Upper lobe of left lung (tissue), 6 donors: ENCODE data around the gene FAM118A. TPM values are rescaled to one million over a fixed set of nuclear protein-coding genes. Genes with fewer than 3 reads are reported as not detected.
A peak's percentile ranks its signal among the peaks of the same experiment; 100 is the strongest.

Experiments
- ATAC-seq, 2 donors: fragments of 200-7000 bp; cut with Tn5 transposase; one replicate each; pipeline ENCODE4 v1.9.1; 2022; ENCODE audit warnings: mild to moderate bottlenecking in 2 of 2, moderate library complexity in 2 of 2; ENCODE audit not compliant: low FRiP score in 2 of 2
- DNase-seq, 2 donors: peaks; one replicate each; pipeline ENCODE4 v3.0.0-alpha.2; 2019 to 2020
- H3K27ac ChIP-seq, 4 donors: fragments of 200-600 bp; sonication (generic); one replicate each; pipeline ENCODE4 v1.5.1; 2016 to 2019
- H3K27me3 ChIP-seq, 4 donors: fragments of 200-600 bp; sonication (generic); one replicate each; pipeline ENCODE4 v1.5.1; 2017 to 2019
- H3K36me3 ChIP-seq, 4 donors: fragments of 200-600 bp; sonication (generic); one replicate each; pipeline ENCODE4 v1.5.1; 2016 to 2019
- H3K4me1 ChIP-seq, 4 donors: fragments of 200-600 bp; sonication (generic); one replicate each; pipeline ENCODE4 v1.5.1; 2018 to 2019
- H3K4me3 ChIP-seq, 4 donors: fragments of 200-600 bp; sonication (generic); one replicate each; pipeline ENCODE4 v1.5.1; 2017 to 2019; ENCODE audit warnings: mild to moderate bottlenecking in 2 of 4, moderate library complexity in 1 of 4
- H3K9me3 ChIP-seq, 4 donors: fragments of 200-600 bp; sonication (generic); one replicate each; pipeline ENCODE4 v1.5.1; 2018 to 2019
- CTCF ChIP-seq, 6 experiments: fragments of 450-650 bp in 4 of 6; fragments of 200-600 bp in 2 of 6; sonication (generic) in 2 of 6; IDR thresholded peaks; one replicate each; pipeline ENCODE4 v1.5.1; 2016 to 2019; ENCODE audit warnings: antibody characterized with exemption in 6 of 6
- EP300 ChIP-seq, 4 donors: sonication (generic); formaldehyde crosslinking; IDR thresholded peaks; one replicate each; pipeline ENCODE4 v1.5.1; 2017; ENCODE audit warnings: antibody characterized with exemption in 4 of 4, control low read depth in 2 of 4
- POLR2A ChIP-seq, 4 donors: fragments of 450-650 bp; IDR thresholded peaks; one replicate each; pipeline ENCODE4 v1.5.1; 2016 to 2017; ENCODE audit warnings: antibody characterized with exemption in 4 of 4, mild to moderate bottlenecking in 2 of 4
- POLR2AphosphoS5 ChIP-seq, 2 donors: sonication (generic); formaldehyde crosslinking; IDR thresholded peaks; one replicate each; pipeline ENCODE4 v1.5.1; 2017; ENCODE audit warnings: antibody characterized with exemption in 2 of 2
- WGBS, 2 donors: methylation state at CpG; one replicate each; pipeline ENCODE4 v1.1.5; 2017 to 2018; 5-methylcytosine and 5-hydroxymethylcytosine counted together
- total RNA-seq, 6 donors: library from RNA; depleted of rRNA in 4 of 6; stranded (reverse); fragments of >200 nt in 4 of 6; gene quantifications; one replicate each; pipeline versions ENCODE4 v1.1.0 to v1.2.1, GENCODE V29; 2016 to 2021
- donor health status: DM: no; HTN: no; CAD: no; lungs with moderate emphysema.
- donor health status: DM: no; HTN: yes; CAD: no; lungs with severe emphysema.

The FAM118A gene
- total RNA-seq, 6 donors from 2014 or later, result 9.2 to 161 (median 27.6) TPM

GRCh38 chr22:45318558-45319323 lies 9.0 kb downstream of the FAM118A start:
- TF ChIP-seq CTCF (IDR thresholded peaks at IDR 0.05) (no peak), POLR2A (IDR thresholded peaks at IDR 0.05) (peak in 1 of 4 donors; percentile 10)

GRCh38 chr22:45319324-45319685 lies 9.6 kb downstream of the FAM118A start:
- no peaks in the 10 kb centered on the region for H3K27me3 ChIP-seq
- no peak for DNase-seq
- no peak for TF ChIP-seq EP300 (IDR thresholded peaks at IDR 0.05)
- no peak overlapping the region for H3K4me3 ChIP-seq
- H3K27ac ChIP-seq, result peak overlapping the region; percentile 69 to 79 (median 74)
- peaks cover 11 to 20% (median 17%) of the 10 kb centered on the region in 4 donors for H3K36me3 ChIP-seq
- H3K4me1 ChIP-seq, result peaks cover 9 to 33% (median 26%) of the 10 kb centered on the region in 4 donors
- peak in 1 of 2 donors; percentile 57 for ATAC-seq
- 64 to 69% methylated on average over 5 of the region's 5 CpGs for WGBS, 2 donors
- no peaks in the 10 kb centered on the region for H3K9me3 ChIP-seq

More at GRCh38 chr22:45318558-45319323, 9.0 kb downstream of the FAM118A start:
- no peak for DNase-seq
- Histone ChIP-seq H3K27ac (peak overlapping the region; percentile 69 to 79 (median 74)), H3K36me3 (peaks cover 6 to 15% (median 11%) of the 10 kb centered on the region in 4 donors), H3K4me3 (peak overlapping the region in 1 of 4 donors; percentile 3), H3K4me1 (peaks cover 9 to 33% (median 30%) of the 10 kb centered on the region in 4 donors), H3K27me3 (no peaks in the 10 kb centered on the region), H3K9me3 (no peaks in the 10 kb centered on the region)
- ATAC-seq, result peak in 1 of 2 donors; percentile 35
- 52 to 61% methylated on average over 12 of the region's 12 CpGs for WGBS, 2 donors

GRCh38 chr22:45320357-45320976 lies 10.7 kb downstream of the FAM118A start:
- Histone ChIP-seq H3K4me3 (no peak overlapping the region), H3K36me3 (peaks cover 11 to 30% (median 21%) of the 10 kb centered on the region in 4 donors), H3K27ac (peak overlapping the region in 2 of 4 donors; percentile 69 to 79), H3K9me3 (no peaks in the 10 kb centered on the region), H3K27me3 (no peaks in the 10 kb centered on the region), H3K4me1 (peaks cover 9 to 33% (median 25%) of the 10 kb centered on the region in 4 donors)
- no peak for TF ChIP-seq POLR2A (IDR thresholded peaks at IDR 0.05)
- no peak for TF ChIP-seq EP300 (IDR thresholded peaks at IDR 0.05)
- TF ChIP-seq CTCF (IDR thresholded peaks at IDR 0.05), result no peak
- no peak for TF ChIP-seq POLR2AphosphoS5 (IDR thresholded peaks at IDR 0.05)
- WGBS, 2 donors, result 83 to 84% methylated on average over 9 of the region's 9 CpGs
- DNase-seq, result no peak
- no peak for ATAC-seq

- Histone ChIP-seq H3K9me3 (no peaks in the 10 kb centered on the region), H3K4me3 (no peak overlapping the region), H3K4me1 (peaks cover 9 to 33% (median 25%) of the 10 kb centered on the region in 4 donors), H3K27ac (no peak overlapping the region), H3K27me3 (no peaks in the 10 kb centered on the region), H3K36me3 (peaks cover 11 to 32% (median 21%) of the 10 kb centered on the region in 4 donors)
- no peak for ATAC-seq
- 85 to 89% methylated on average over 12 of the region's 12 CpGs for WGBS, 2 donors
- TF ChIP-seq EP300 (IDR thresholded peaks at IDR 0.05) (no peak), POLR2A (IDR thresholded peaks at IDR 0.05) (no peak), POLR2AphosphoS5 (IDR thresholded peaks at IDR 0.05) (no peak), CTCF (IDR thresholded peaks at IDR 0.05) (no peak)
- no peak for DNase-seq
Measured at GRCh38 chr22:45321827-45322226, 12.1 kb downstream of the FAM118A start.

GRCh38 chr22:45322873-45323525 lies 13.3 kb downstream of the FAM118A start:
- Histone ChIP-seq H3K4me1 (peaks cover 9 to 22% (median 17%) of the 10 kb centered on the region in 4 donors), H3K27ac (no peak overlapping the region), H3K27me3 (no peaks in the 10 kb centered on the region), H3K36me3 (peaks cover 11 to 41% (median 26%) of the 10 kb centered on the region in 4 donors), H3K9me3 (no peaks in the 10 kb centered on the region), H3K4me3 (no peak overlapping the region)
- 75 to 90% methylated on average over 24 of the region's 24 CpGs for WGBS, 2 donors
- DNase-seq (no peak), ATAC-seq (no peak)
- TF ChIP-seq POLR2AphosphoS5 (IDR thresholded peaks at IDR 0.05) (no peak), EP300 (IDR thresholded peaks at IDR 0.05) (no peak), POLR2A (IDR thresholded peaks at IDR 0.05) (no peak)
